Heart left ventricle (tissue), 13 donors: Measurements from ENCODE around the gene KCTD21.

Experiments used
- POLR2A ChIP-seq, 2 donors: fragments of 450-650 bp; IDR thresholded peaks; one replicate each; pipeline ENCODE4 v1.6.1; 2017; ENCODE audit warnings: antibody characterized with exemption in 2 of 2, mild to moderate bottlenecking in 2 of 2, moderate library complexity in 2 of 2
- TF ChIP-seq, protein P1 (sequence below), 12 donors: fragments of 200-600 bp; sonication (generic) in 4 of 12; IDR thresholded peaks; one replicate each; pipeline versions ENCODE4 v1.5.0 to v1.8.0; 2018 to 2022; ENCODE audit warnings: antibody characterized with exemption in 12 of 12, mild to moderate bottlenecking in 5 of 12
- donor health status: ischemic (EF 13 %, LVEDD 7.1; RV severe dilation, severe dysfunction).
- donor health status: DM: no; HTN: yes; CAD: no.
- donor health status: DM: no; HTN: no; CAD: no.
- donor health status: ischemic (EF 25% LVEDD 6.9; RV normal size, moderate dysfunction).
- donor health status: ischemic (EF 25% LVEDD 5.7; RV mildly dilated, moderate dysfunction).
- donor health status: ischemic (EF 35%, LVEDD 5.7; RV mildly dilated, moderate dysfunction).
- donor health status: nonischemic (EF 11% LVEDD 7.7; RV severe dilation, severe dysfunction).
- donor health status: DM: yes; HTN: yes; CAD: no.
- donor health status: PGD.
- donor health status: ischemic (EF 29% LVEDD 5.4; RV normal size, mild dysfunction).
- donor health status: nonischemic (EF 23%, LVEDD 6.1; RV moderate dilation, normal function).

DNA sequence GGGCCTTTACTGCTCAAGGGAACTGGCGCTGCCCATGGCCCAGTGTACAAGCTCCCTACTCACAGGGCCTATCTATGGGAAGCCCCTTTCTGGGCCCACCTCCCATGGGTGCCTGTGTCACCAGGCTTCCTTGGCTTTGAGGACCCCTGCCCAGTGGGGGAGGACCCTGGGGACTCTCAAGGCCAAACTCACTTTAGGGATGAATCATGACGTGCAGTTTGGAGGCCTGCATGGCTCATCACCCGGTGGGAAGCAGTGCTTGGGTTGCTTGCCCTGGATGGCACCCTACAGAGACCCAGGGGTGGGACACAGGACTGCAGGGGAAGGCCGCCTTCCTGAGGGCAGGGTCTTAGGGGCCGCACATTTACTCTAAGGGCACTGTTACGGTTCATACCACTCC, 16.5 kb downstream of the KCTD21 start:
- TF ChIP-seq, protein P1, sequence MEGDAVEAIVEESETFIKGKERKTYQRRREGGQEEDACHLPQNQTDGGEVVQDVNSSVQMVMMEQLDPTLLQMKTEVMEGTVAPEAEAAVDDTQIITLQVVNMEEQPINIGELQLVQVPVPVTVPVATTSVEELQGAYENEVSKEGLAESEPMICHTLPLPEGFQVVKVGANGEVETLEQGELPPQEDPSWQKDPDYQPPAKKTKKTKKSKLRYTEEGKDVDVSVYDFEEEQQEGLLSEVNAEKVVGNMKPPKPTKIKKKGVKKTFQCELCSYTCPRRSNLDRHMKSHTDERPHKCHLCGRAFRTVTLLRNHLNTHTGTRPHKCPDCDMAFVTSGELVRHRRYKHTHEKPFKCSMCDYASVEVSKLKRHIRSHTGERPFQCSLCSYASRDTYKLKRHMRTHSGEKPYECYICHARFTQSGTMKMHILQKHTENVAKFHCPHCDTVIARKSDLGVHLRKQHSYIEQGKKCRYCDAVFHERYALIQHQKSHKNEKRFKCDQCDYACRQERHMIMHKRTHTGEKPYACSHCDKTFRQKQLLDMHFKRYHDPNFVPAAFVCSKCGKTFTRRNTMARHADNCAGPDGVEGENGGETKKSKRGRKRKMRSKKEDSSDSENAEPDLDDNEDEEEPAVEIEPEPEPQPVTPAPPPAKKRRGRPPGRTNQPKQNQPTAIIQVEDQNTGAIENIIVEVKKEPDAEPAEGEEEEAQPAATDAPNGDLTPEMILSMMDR (IDR thresholded peaks at IDR 0.05): no peak
- no peak for TF ChIP-seq POLR2A (IDR thresholded peaks at IDR 0.05)
